KMS-11 (cell line): ENCODE data around the gene NAV2.

Experiments used
- H2AFZ ChIP-seq: fragments of 200-600 bp; sonication (generic); 2 replicates; pipeline ENCODE4 v1.6.1; 2016; ENCODE audit warnings: antibody characterized with exemption, mixed run types, low read depth
- H3K27ac ChIP-seq: fragments of 200-600 bp; sonication (generic); 2 replicates; pipeline ENCODE4 v1.6.1; 2016; ENCODE audit warnings: mild to moderate bottlenecking, mixed run types
- H3K27me3 ChIP-seq: fragments of 200-600 bp; sonication (generic); 2 replicates; pipeline ENCODE4 v1.6.1; 2017; ENCODE audit warnings: mild to moderate bottlenecking, low read depth, mixed run types, moderate library complexity; ENCODE audit not compliant: insufficient read depth
- H3K36me3 ChIP-seq: fragments of 200-600 bp; sonication (generic); 2 replicates; pipeline ENCODE4 v1.6.1; 2017; ENCODE audit warnings: mild to moderate bottlenecking, mixed run types; ENCODE audit not compliant: insufficient read depth
- H3K4me1 ChIP-seq: fragments of 200-600 bp; sonication (generic); 2 replicates; pipeline ENCODE4 v1.6.1; 2016; ENCODE audit warnings: mild to moderate bottlenecking, low read depth, mixed run types; ENCODE audit not compliant: poor library complexity, severe bottlenecking
- H3K4me2 ChIP-seq: fragments of 200-600 bp; sonication (generic); 2 replicates; pipeline ENCODE4 v1.7.0; 2016; ENCODE audit warnings: mild to moderate bottlenecking, mixed run types
- H3K4me3 ChIP-seq: fragments of 200-600 bp; sonication (generic); IDR thresholded peaks from 2 replicates; pipeline ENCODE4 v1.6.1; 2017; ENCODE audit warnings: low read depth, low read length, mixed read lengths; ENCODE audit not compliant: insufficient read depth
- H3K79me2 ChIP-seq: fragments of 200-600 bp; sonication (generic); 2 replicates; pipeline ENCODE4 v1.6.1; 2016; ENCODE audit warnings: low read depth, mixed run types; ENCODE audit not compliant: insufficient read depth
- H3K9ac ChIP-seq: fragments of 200-600 bp; sonication (generic); 2 replicates; pipeline ENCODE4 v1.6.1; 2016; ENCODE audit warnings: mild to moderate bottlenecking, mixed run types
- H4K20me1 ChIP-seq: fragments of 200-600 bp; sonication (generic); 2 replicates; pipeline ENCODE4 v1.6.1; 2016; ENCODE audit warnings: mild to moderate bottlenecking, mixed run types; ENCODE audit not compliant: insufficient read depth
- TF ChIP-seq, protein P1 (sequence below): fragments of 200-600 bp; sonication (generic); conservative IDR thresholded peaks from 2 replicates; pipeline ENCODE4 v1.6.1; 2017; ENCODE audit warnings: low read depth, mild to moderate bottlenecking, antibody characterized with exemption, low read length, moderate library complexity, mixed read lengths

Gene NAV2

DNA sequence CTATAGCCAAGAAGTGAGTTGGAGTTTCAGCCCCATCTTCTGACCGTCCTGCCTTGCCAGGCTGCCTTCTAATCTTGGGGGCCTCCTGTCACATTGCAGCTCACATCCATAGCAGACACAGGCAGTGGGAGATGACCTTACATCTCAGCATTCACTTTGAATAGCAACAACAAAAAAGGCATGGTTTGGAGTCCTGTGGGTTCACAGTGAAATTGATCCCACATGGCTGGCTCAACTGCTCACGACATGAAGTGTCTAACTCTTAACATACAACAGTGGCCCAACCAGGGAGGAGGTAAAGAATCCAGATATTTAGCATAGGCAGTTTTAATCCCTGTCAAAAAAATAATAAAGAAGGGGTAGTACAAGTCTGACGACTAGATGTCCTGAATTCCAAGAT lies 409.5 kb downstream of the NAV2 start:
- Histone ChIP-seq H3K4me3 (no peak overlapping the region), H3K4me1 (no peaks in the 10 kb centered on the region), H3K79me2 (no peaks in the 10 kb centered on the region), H3K36me3 (no peaks in the 10 kb centered on the region), H3K4me2 (no peak overlapping the region), H4K20me1 (no peaks in the 10 kb centered on the region), H3K27me3 (no peaks in the 10 kb centered on the region), H3K9ac (no peak overlapping the region), H3K27ac (no peak overlapping the region), H2AFZ (no peak overlapping the region)
- TF ChIP-seq, protein P1, sequence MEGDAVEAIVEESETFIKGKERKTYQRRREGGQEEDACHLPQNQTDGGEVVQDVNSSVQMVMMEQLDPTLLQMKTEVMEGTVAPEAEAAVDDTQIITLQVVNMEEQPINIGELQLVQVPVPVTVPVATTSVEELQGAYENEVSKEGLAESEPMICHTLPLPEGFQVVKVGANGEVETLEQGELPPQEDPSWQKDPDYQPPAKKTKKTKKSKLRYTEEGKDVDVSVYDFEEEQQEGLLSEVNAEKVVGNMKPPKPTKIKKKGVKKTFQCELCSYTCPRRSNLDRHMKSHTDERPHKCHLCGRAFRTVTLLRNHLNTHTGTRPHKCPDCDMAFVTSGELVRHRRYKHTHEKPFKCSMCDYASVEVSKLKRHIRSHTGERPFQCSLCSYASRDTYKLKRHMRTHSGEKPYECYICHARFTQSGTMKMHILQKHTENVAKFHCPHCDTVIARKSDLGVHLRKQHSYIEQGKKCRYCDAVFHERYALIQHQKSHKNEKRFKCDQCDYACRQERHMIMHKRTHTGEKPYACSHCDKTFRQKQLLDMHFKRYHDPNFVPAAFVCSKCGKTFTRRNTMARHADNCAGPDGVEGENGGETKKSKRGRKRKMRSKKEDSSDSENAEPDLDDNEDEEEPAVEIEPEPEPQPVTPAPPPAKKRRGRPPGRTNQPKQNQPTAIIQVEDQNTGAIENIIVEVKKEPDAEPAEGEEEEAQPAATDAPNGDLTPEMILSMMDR: no peak

DNA sequence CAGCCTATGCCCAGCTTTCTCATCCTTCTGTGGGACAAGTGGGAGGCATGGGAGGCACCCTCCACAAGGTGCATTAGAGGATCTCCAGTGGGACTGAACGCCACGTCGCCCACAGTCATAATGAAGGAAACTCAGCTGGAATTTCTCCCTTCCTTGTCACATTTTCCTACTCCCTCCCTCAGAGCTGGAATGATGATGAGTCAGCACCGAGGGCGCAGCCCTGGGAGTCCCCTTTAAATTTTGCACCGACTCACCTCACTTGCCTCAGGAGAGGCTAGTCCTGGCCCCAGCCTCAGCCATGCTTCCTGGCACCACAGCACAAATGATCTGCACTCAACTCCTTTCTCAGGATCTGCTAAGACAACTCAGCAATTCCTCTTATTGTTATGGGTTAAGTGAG lies 413.3 kb downstream of the NAV2 start:
- H3K4me2 ChIP-seq: no peak overlapping the region

GRCh38 chr11:20126724-20127123 lies 414.1 kb downstream of the NAV2 start:
- no peaks in the 10 kb centered on the region for H3K36me3 ChIP-seq
- no peak overlapping the region for H2AFZ ChIP-seq
- no peak overlapping the region for H3K4me3 ChIP-seq
- H3K9ac ChIP-seq: no peak overlapping the region
- H3K27me3 ChIP-seq: no peaks in the 10 kb centered on the region
- H3K4me2 ChIP-seq: no peak overlapping the region
- TF ChIP-seq, protein P1: no peak
- H3K79me2 ChIP-seq: no peaks in the 10 kb centered on the region
- H3K4me1 ChIP-seq: no peaks in the 10 kb centered on the region
- H4K20me1 ChIP-seq: no peaks in the 10 kb centered on the region
- H3K27ac ChIP-seq: no peak overlapping the region

More for the DNA sequence above, 413.3 kb downstream of the NAV2 start:
- Histone ChIP-seq H3K36me3 (no peaks in the 10 kb centered on the region), H3K27me3 (no peaks in the 10 kb centered on the region), H3K4me3 (no peak overlapping the region), H3K79me2 (no peaks in the 10 kb centered on the region), H3K9ac (no peak overlapping the region), H2AFZ (no peak overlapping the region), H4K20me1 (no peaks in the 10 kb centered on the region), H3K27ac (no peak overlapping the region), H3K4me1 (no peaks in the 10 kb centered on the region)
- TF ChIP-seq, protein P1: no peak

DNA sequence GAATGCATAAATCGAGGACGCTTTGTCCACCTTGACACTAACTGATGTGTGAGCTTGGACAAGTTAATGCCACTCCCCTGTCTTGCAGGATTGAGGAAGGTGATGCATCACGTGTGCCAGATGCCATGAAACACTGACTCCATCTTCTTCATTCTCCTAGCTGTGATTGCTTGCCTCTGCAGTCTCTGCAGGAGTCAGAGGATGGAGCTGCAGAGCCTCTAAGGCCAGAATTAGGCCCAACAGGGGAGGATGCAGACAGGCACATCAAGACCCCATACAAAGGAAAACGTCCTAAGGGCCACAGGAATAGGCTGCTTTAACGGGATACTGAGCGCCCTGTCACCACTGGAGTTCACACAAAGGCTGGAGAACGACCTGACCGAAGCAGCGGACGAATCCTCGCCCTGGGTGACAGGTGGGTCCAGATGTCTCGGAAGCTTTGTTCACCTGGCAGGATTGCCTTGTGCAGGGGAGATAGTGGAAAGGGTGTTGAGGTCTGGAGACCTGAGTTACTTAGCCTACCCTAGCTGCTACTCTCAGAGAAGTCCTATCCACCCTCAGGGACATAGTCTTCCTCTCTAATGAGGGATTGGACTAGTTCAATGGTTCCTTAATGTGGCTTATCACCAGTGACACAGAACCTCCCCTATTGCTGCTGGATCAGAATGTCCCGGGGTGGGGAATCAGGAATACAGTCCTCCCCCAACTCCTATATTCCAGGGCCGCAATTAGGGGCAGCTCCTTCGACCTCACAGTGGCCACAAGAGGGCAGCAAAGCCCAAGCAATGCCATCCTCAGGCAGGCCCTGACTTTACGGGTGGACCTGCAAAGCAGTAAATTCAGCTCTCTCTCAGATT lies 415.3 kb downstream of the NAV2 start:
- H3K27ac ChIP-seq: no peak overlapping the region
- H3K4me1 ChIP-seq: no peaks in the 10 kb centered on the region
- H3K27me3 ChIP-seq: no peaks in the 10 kb centered on the region
- no peak overlapping the region for H3K4me2 ChIP-seq
- H4K20me1 ChIP-seq: no peaks in the 10 kb centered on the region
- no peak overlapping the region for H3K9ac ChIP-seq
- no peaks in the 10 kb centered on the region for H3K79me2 ChIP-seq
- H3K4me3 ChIP-seq: no peak overlapping the region
- H2AFZ ChIP-seq: no peak overlapping the region
- no peaks in the 10 kb centered on the region for H3K36me3 ChIP-seq
- TF ChIP-seq, protein P1: peak; percentile 93
